HepG2 (cell line): ENCODE results near the gene TFEB. TPM values are rescaled to one million over a fixed set of nuclear protein-coding genes. Genes with fewer than 3 reads are reported as not detected.
A peak's percentile ranks its signal among the peaks of the same experiment; 100 is the strongest.

Experiments used
- ARNT2 ChIP-seq: sonication (generic); formaldehyde crosslinking; IDR thresholded peaks from 2 replicates; pipeline ENCODE4 v1.8.0; 2022; ENCODE audit warnings: mild to moderate bottlenecking, low read depth, missing genetic modification reagents, moderate library complexity
- ATF4 ChIP-seq, 2 experiments: fragments of 450-650 bp in 1 of 2; sonication (generic) in 1 of 2; formaldehyde crosslinking; IDR thresholded peaks; 2 replicates each; pipeline versions ENCODE4 v1.5.0 to v1.8.0; 2020 to 2022; ENCODE audit warnings: mild to moderate bottlenecking in 1 of 2, missing genetic modification reagents in 1 of 2
- BCL6 ChIP-seq: IDR thresholded peaks from 2 replicates; pipeline ENCODE4 v1.6.1; 2016; ENCODE audit warnings: missing genetic modification reagents, missing compliant biosample characterization
- BRCA1 ChIP-seq: sonication (generic); formaldehyde crosslinking; IDR thresholded peaks from 2 replicates; pipeline ENCODE4 v1.4.0; 2020; ENCODE audit warnings: missing genetic modification reagents
- KDM6A ChIP-seq: IDR thresholded peaks from 2 replicates; pipeline ENCODE4 v1.6.1; 2016; ENCODE audit warnings: low read depth
- MAX ChIP-seq: IDR thresholded peaks from 2 replicates; pipeline ENCODE4 v1.6.1; 2012; ENCODE audit warnings: inconsistent platforms
- NRL ChIP-seq: sonication (generic); formaldehyde crosslinking; IDR thresholded peaks from 2 replicates; pipeline ENCODE4 v1.5.0; 2020; ENCODE audit warnings: missing genetic modification reagents, mild to moderate bottlenecking, moderate library complexity, borderline replicate concordance
- RBFOX2 ChIP-seq: fragments of 200-400 bp; formaldehyde crosslinking; IDR thresholded peaks from 2 replicates; pipeline ENCODE4 v1.6.1; 2017; ENCODE audit warnings: low read depth, mild to moderate bottlenecking, low read length
- RBM22 ChIP-seq: fragments of 200-400 bp; formaldehyde crosslinking; optimal IDR thresholded peaks from 2 replicates; pipeline ENCODE3; 2017; ENCODE audit warnings: mild to moderate bottlenecking, low read length, moderate library complexity
- SKI ChIP-seq: fragments of 450-650 bp; IDR thresholded peaks from one replicate; pipeline ENCODE4 v1.6.1; 2018; ENCODE audit warnings: mild to moderate bottlenecking; ENCODE audit not compliant: partially characterized antibody
- SMARCE1 ChIP-seq: fragments of 450-650 bp; IDR thresholded peaks from 2 replicates; pipeline ENCODE4 v1.6.1; 2017; ENCODE audit warnings: borderline replicate concordance
- ZFP91 ChIP-seq: sonication (generic); formaldehyde crosslinking; IDR thresholded peaks from 2 replicates; pipeline ENCODE4 v1.9.0; 2022; ENCODE audit warnings: missing genetic modification reagents, mild to moderate bottlenecking, borderline replicate concordance
- ZNF12 ChIP-seq: sonication (generic); formaldehyde crosslinking; IDR thresholded peaks from 2 replicates; pipeline ENCODE4 v1.5.0; 2020; ENCODE audit warnings: missing genetic modification reagents
- ZNF253 ChIP-seq: sonication (generic); formaldehyde crosslinking; IDR thresholded peaks from 2 replicates; pipeline ENCODE4 v1.8.0; 2022; ENCODE audit warnings: mild to moderate bottlenecking, missing genetic modification reagents, borderline replicate concordance
- ZNF329 ChIP-seq: sonication (generic); formaldehyde crosslinking; IDR thresholded peaks from 2 replicates; pipeline ENCODE4 v1.9.0; 2021; ENCODE audit warnings: low read depth, mild to moderate bottlenecking, missing genetic modification reagents
- ZNF382 ChIP-seq: sonication (generic); formaldehyde crosslinking; IDR thresholded peaks from 2 replicates; pipeline ENCODE4 v1.5.0; 2020; ENCODE audit warnings: missing genetic modification reagents, mild to moderate bottlenecking, borderline replicate concordance
- ZNF530 ChIP-seq: sonication (generic); formaldehyde crosslinking; IDR thresholded peaks from 2 replicates; pipeline ENCODE4 v1.5.0; 2020; ENCODE audit warnings: low read depth, mild to moderate bottlenecking, missing genetic modification reagents
- ZNF562 ChIP-seq: sonication (generic); formaldehyde crosslinking; IDR thresholded peaks from 2 replicates; pipeline ENCODE4 v1.8.0; 2022; ENCODE audit warnings: missing genetic modification reagents, borderline replicate concordance
- polyA plus RNA-seq, 8 experiments: library from polyadenylated mRNA; depleted of rRNA in 3 of 8; stranded (reverse) in 7 of 8; unstranded in 1 of 8; fragments of >200 nt; fragmentation: Illumina TruSeq in 4 of 8; extraction: Trizol in 4 of 8; gene quantifications; 2 replicates each; pipeline versions ENCODE4 v1.2.1 to v1.2.3, GENCODE V29; 2011 to 2016; ENCODE audit warnings: low read depth in 4 of 8, missing spikeins in 1 of 8, mixed read lengths in 1 of 8; ENCODE audit not compliant: insufficient read depth in 1 of 8
- total RNA-seq, 5 experiments: library from RNA; depleted of rRNA; stranded (reverse); fragments of >200 nt; fragmentation: Illumina TruSeq; extraction: Trizol; gene quantifications; 2 replicates each; pipeline ENCODE4 v1.2.3, GENCODE V29; 2016; ENCODE audit warnings: low read depth in 1 of 5
- TF ChIP-seq, protein P1 (sequence below): sonication (generic); formaldehyde crosslinking; IDR thresholded peaks from 2 replicates; pipeline ENCODE4 v1.5.0; 2020; ENCODE audit warnings: missing genetic modification reagents
- TF ChIP-seq, protein P2 (sequence below): IDR thresholded peaks from 2 replicates; pipeline ENCODE4 v1.6.1; 2016; ENCODE audit warnings: control low read depth

TFEB gene
- total and polyA plus RNA-seq, 2 of the 13 experiments (the other 11 are each of a cell fraction or from before 2014, with no cell fraction given), result 13.3 to 18.7 TPM

GRCh38 chr6:41741625-41742490, 6.5 kb upstream of the TFEB start (continued):
- TF ChIP-seq RBFOX2, result peak; percentile 61
- TF ChIP-seq ZNF562 (CRISPR knock-in tag), result no peak
- no peak for TF ChIP-seq ZNF530 (CRISPR knock-in tag)
- TF ChIP-seq, protein P1, sequence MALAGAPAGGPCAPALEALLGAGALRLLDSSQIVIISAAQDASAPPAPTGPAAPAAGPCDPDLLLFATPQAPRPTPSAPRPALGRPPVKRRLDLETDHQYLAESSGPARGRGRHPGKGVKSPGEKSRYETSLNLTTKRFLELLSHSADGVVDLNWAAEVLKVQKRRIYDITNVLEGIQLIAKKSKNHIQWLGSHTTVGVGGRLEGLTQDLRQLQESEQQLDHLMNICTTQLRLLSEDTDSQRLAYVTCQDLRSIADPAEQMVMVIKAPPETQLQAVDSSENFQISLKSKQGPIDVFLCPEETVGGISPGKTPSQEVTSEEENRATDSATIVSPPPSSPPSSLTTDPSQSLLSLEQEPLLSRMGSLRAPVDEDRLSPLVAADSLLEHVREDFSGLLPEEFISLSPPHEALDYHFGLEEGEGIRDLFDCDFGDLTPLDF (CRISPR knock-in tag), result no peak
- peak; percentile 39; the same call in 1 of the 2 replicates for TF ChIP-seq ARNT2 (CRISPR knock-in tag)
- 0 out of 2 replicates have a peak, but pooled peaks have one; percentile 51 for TF ChIP-seq ZNF12
- TF ChIP-seq KDM6A (CRISPR knock-in tag), result peak; percentile 50
- TF ChIP-seq BRCA1, result no peak
- TF ChIP-seq ZNF253, result peak; percentile 45; the same call in 1 of the 2 replicates
- no peak for TF ChIP-seq RBM22
- TF ChIP-seq BCL6 (CRISPR knock-in tag), result peak; percentile 35; the same call in 1 of the 2 replicates
- TF ChIP-seq, protein P2, sequence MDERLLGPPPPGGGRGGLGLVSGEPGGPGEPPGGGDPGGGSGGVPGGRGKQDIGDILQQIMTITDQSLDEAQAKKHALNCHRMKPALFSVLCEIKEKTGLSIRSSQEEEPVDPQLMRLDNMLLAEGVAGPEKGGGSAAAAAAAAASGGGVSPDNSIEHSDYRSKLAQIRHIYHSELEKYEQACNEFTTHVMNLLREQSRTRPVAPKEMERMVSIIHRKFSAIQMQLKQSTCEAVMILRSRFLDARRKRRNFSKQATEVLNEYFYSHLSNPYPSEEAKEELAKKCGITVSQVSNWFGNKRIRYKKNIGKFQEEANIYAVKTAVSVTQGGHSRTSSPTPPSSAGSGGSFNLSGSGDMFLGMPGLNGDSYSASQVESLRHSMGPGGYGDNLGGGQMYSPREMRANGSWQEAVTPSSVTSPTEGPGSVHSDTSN, result no peak
- TF ChIP-seq ATF4 (CRISPR knock-in tag; IDR thresholded peaks at IDR 0.05), result 0 out of 4 replicates have a peak, but pooled peaks of 1 of the 2 experiments have one; percentile 29
- no peak for TF ChIP-seq ZNF382 (CRISPR knock-in tag)
- 0 out of 2 replicates have a peak, but pooled peaks have one; percentile 32 for TF ChIP-seq NRL (CRISPR knock-in tag)
- TF ChIP-seq SMARCE1, result no peak
- TF ChIP-seq MAX, result peak; percentile 56
- no peak for TF ChIP-seq SKI
- TF ChIP-seq ZNF329 (CRISPR knock-in tag), result no peak
- peak; percentile 65; the same call in 1 of the 2 replicates for TF ChIP-seq ZFP91 (CRISPR knock-in tag)
